Karpas-422 (cell line): ENCODE data around the gene ATP1B2. TPM values are rescaled to one million over a fixed set of nuclear protein-coding genes. Genes with fewer than 3 reads are reported as not detected.
A peak's percentile ranks its signal among the peaks of the same experiment; 100 is the strongest.

Experiments used
- DNase-seq: peaks from one replicate; pipeline ENCODE4 v3.0.0-alpha.2; 2015
- H2AFZ ChIP-seq: fragments of 200-600 bp; sonication (generic); 2 replicates; pipeline ENCODE4 v1.6.1; 2014; ENCODE audit warnings: antibody characterized with exemption, low read length, mixed read lengths
- H3K27ac ChIP-seq: fragments of 200-600 bp; sonication (generic); 2 replicates; pipeline ENCODE4 v1.5.1; 2014; ENCODE audit warnings: mild to moderate bottlenecking, low read length, moderate library complexity
- H3K27me3 ChIP-seq: fragments of 200-600 bp; sonication (generic); 2 replicates; pipeline ENCODE4 v1.6.1; 2014; ENCODE audit warnings: low read length, mixed read lengths
- H3K36me3 ChIP-seq: fragments of 200-600 bp; sonication (generic); 2 replicates; pipeline ENCODE4 v1.6.1; 2014; ENCODE audit warnings: low read length, mixed read lengths; ENCODE audit not compliant: insufficient read depth
- H3K4me1 ChIP-seq: fragments of 200-600 bp; sonication (generic); 2 replicates; pipeline ENCODE4 v1.6.1; 2014; ENCODE audit warnings: mild to moderate bottlenecking, low read length, mixed read lengths
- H3K4me2 ChIP-seq: fragments of 200-600 bp; sonication (generic); 2 replicates; pipeline ENCODE4 v1.6.1; 2014; ENCODE audit warnings: low read length, low read depth, mild to moderate bottlenecking; ENCODE audit not compliant: poor library complexity, severe bottlenecking
- H3K4me3 ChIP-seq: fragments of 200-600 bp; sonication (generic); 2 replicates; pipeline ENCODE4 v1.5.1; 2014; ENCODE audit warnings: mild to moderate bottlenecking, antibody characterized with exemption, low read length, mixed read lengths
- H3K79me2 ChIP-seq: fragments of 200-600 bp; sonication (generic); 2 replicates; pipeline ENCODE4 v1.6.1; 2014; ENCODE audit warnings: mild to moderate bottlenecking, low read length, mixed read lengths
- H3K9ac ChIP-seq: fragments of 200-600 bp; sonication (generic); 2 replicates; pipeline ENCODE4 v1.6.0; 2014; ENCODE audit warnings: low read length
- H3K9me2 ChIP-seq: fragments of 200-600 bp; sonication (generic), shearing (Covaris generic); replicated peaks from 2 replicates; pipeline ENCODE4 v1.6.0; 2014; ENCODE audit warnings: mild to moderate bottlenecking, low read length, moderate library complexity; ENCODE audit not compliant: insufficient read depth
- H3K9me3 ChIP-seq: fragments of 300-700, 200-600 bp; sonication (generic); 2 replicates; pipeline ENCODE4 v1.6.1; 2014; ENCODE audit warnings: low read length, mixed read lengths
- H4K20me1 ChIP-seq: fragments of 200-600 bp; sonication (generic); 2 replicates; pipeline ENCODE4 v1.6.1; 2014; ENCODE audit warnings: mild to moderate bottlenecking, antibody characterized with exemption, low read length, low read depth; ENCODE audit not compliant: insufficient read depth
- total RNA-seq: library from RNA; depleted of rRNA; stranded (reverse); fragments of >200 nt; shearing (Covaris generic); gene quantifications from 2 replicates; pipeline ENCODE4 v1.2.3, GENCODE V29; 2014; ENCODE audit warnings: low replicate concordance

Gene ATP1B2
- total RNA-seq, 1 experiment from 2014 or later: not detected

DNA sequence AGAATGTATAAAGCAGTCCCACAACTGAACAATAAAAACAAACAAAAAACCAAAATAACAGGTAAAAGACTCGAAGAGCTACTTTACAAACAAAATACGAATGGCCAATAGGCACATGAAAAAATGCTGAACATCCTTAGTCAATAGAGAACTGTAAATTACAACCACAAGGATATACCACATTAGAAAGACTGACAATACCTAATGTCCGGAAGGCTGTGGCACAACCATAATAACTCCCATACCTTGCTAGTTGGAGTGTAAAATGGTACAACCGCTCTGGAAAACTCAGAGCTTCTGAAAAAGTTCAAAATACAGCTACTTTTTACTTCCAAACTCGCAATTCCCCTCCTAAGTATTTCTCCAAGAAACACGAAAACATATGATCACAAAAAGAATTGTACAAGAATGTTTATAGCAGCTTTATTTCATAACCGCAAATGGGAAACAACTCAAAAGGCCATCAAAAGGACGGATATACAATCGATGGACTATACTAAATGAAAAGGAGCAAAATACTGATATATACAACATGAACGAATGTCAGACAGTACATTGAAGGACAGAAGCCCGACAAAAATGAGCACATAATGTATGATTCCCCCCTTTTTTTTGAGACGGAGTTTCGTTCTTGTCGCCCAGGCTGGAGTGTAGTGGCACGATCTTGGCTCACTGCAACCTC is 34.3 kb downstream of the ATP1B2 start:
- Histone ChIP-seq H4K20me1 (peaks cover 20% of the 10 kb centered on the region), H3K79me2 (peaks cover 64% of the 10 kb centered on the region), H3K9ac (peak overlapping the region; percentile 96), H3K36me3 (peaks cover 15% of the 10 kb centered on the region), H3K9me3 (no peaks in the 10 kb centered on the region), H3K4me1 (peaks cover 27% of the 10 kb centered on the region), H3K4me2 (peak overlapping the region; percentile 82), H2AFZ (no peak overlapping the region), H3K27ac (no peak overlapping the region), H3K4me3 (peak overlapping the region; percentile 93), H3K9me2 (no peaks in the 10 kb centered on the region), H3K27me3 (no peaks in the 10 kb centered on the region)
- no peak for DNase-seq

GRCh38 chr17:7685533-7686221 is 35.0 kb downstream of the ATP1B2 start:
- H3K9me2 ChIP-seq: no peaks in the 10 kb centered on the region
- peak overlapping the region; percentile 82 for H3K4me2 ChIP-seq
- H3K4me1 ChIP-seq: peaks cover 27% of the 10 kb centered on the region
- peak overlapping the region; percentile 93 for H3K4me3 ChIP-seq
- H3K36me3 ChIP-seq: peaks cover 15% of the 10 kb centered on the region
- peak overlapping the region; percentile 96 for H3K9ac ChIP-seq
- H3K9me3 ChIP-seq: no peaks in the 10 kb centered on the region
- H4K20me1 ChIP-seq: peaks cover 20% of the 10 kb centered on the region
- peak overlapping the region; percentile 94 for H3K27ac ChIP-seq
- no peak overlapping the region for H2AFZ ChIP-seq
- H3K27me3 ChIP-seq: no peaks in the 10 kb centered on the region
- H3K79me2 ChIP-seq: peaks cover 60% of the 10 kb centered on the region
- DNase-seq: peak; percentile 96

- Histone ChIP-seq H3K9me2 (no peaks in the 10 kb centered on the region), H3K9me3 (no peaks in the 10 kb centered on the region), H3K27me3 (no peaks in the 10 kb centered on the region), H3K4me2 (peak overlapping the region; percentile 82), H4K20me1 (peaks cover 20% of the 10 kb centered on the region), H3K79me2 (peaks cover 60% of the 10 kb centered on the region), H2AFZ (no peak overlapping the region), H3K4me1 (peaks cover 27% of the 10 kb centered on the region), H3K27ac (peak overlapping the region; percentile 94), H3K9ac (peak overlapping the region; percentile 96), H3K4me3 (peak overlapping the region; percentile 93), H3K36me3 (peaks cover 15% of the 10 kb centered on the region)
- peak; percentile 94 for DNase-seq
These were observed 35.7 kb downstream of the ATP1B2 start for GRCh38 chr17:7686222-7687071.

- Histone ChIP-seq H3K9me2 (no peaks in the 10 kb centered on the region), H3K4me3 (peak within 1 kb of the TSS; percentile 93), H3K79me2 (peaks cover 59% of the 10 kb centered on the region), H4K20me1 (peaks cover 20% of the 10 kb centered on the region), H3K9me3 (no peaks in the 10 kb centered on the region), H3K36me3 (peaks cover 15% of the 10 kb centered on the region), H2AFZ (peak within 1 kb of the TSS; percentile 62; the same call in 1 of the 2 replicates), H3K27me3 (no peaks in the 10 kb centered on the region), H3K9ac (peak within 1 kb of the TSS; percentile 96), H3K4me1 (peaks cover 27% of the 10 kb centered on the region), H3K4me2 (peak within 1 kb of the TSS; percentile 97), H3K27ac (peak within 1 kb of the TSS; percentile 94)
- DNase-seq: peak; percentile 96
These were observed 36.6 kb downstream of the ATP1B2 start, which contains the start of gene TP53 for GRCh38 chr17:7687072-7687907. TP53 (minus strand) TSS chr17:7687490; CDS start chr17:7676594, 10,896 bp downstream.

GRCh38 chr17:7687908-7688807 is 37.4 kb downstream of the ATP1B2 start, which contains the start of gene WRAP53:
WRAP53 (plus strand) TSS chr17:7688477; CDS start chr17:7688649, 172 bp downstream.
- peak within 1 kb of the TSS; percentile 62; the same call in 1 of the 2 replicates for H2AFZ ChIP-seq
- H3K79me2 ChIP-seq: peaks cover 53% of the 10 kb centered on the region
- peak within 1 kb of the TSS; percentile 93 for H3K4me3 ChIP-seq

GRCh38 chr17:7688808-7689316 is 38.1 kb downstream of the ATP1B2 start:
- no peaks in the 10 kb centered on the region for H3K9me3 ChIP-seq
- no peaks in the 10 kb centered on the region for H3K27me3 ChIP-seq
- H3K9ac ChIP-seq: peak overlapping the region; percentile 93
- H3K4me2 ChIP-seq: peak overlapping the region; percentile 97
- H3K27ac ChIP-seq: peak overlapping the region; percentile 5; the same call in 1 of the 2 replicates
- H3K4me1 ChIP-seq: peaks cover 27% of the 10 kb centered on the region
- no peak for DNase-seq
- peaks cover 46% of the 10 kb centered on the region for H3K79me2 ChIP-seq
- H3K9me2 ChIP-seq: no peaks in the 10 kb centered on the region
- H4K20me1 ChIP-seq: peaks cover 18% of the 10 kb centered on the region
- H3K36me3 ChIP-seq: peaks cover 13% of the 10 kb centered on the region
- H3K4me3 ChIP-seq: peak overlapping the region; percentile 92
- peak overlapping the region; percentile 62; the same call in 1 of the 2 replicates for H2AFZ ChIP-seq

More at GRCh38 chr17:7687908-7688807, 37.4 kb downstream of the ATP1B2 start, which contains the start of gene WRAP53:
- no peaks in the 10 kb centered on the region for H3K9me3 ChIP-seq
- H3K9me2 ChIP-seq: no peaks in the 10 kb centered on the region
- DNase-seq: peak; percentile 99
- H3K27me3 ChIP-seq: no peaks in the 10 kb centered on the region
- peak within 1 kb of the TSS; percentile 96 for H3K9ac ChIP-seq
- peak within 1 kb of the TSS; percentile 97 for H3K4me2 ChIP-seq
- peaks cover 20% of the 10 kb centered on the region for H4K20me1 ChIP-seq
- H3K4me1 ChIP-seq: peaks cover 27% of the 10 kb centered on the region
- H3K36me3 ChIP-seq: peaks cover 15% of the 10 kb centered on the region
- H3K27ac ChIP-seq: peak within 1 kb of the TSS; percentile 94
